ENCODE data around the gene UQCR10.

Gene UQCR10

GRCh38 chr22:29767171-29768051 lies at the start of gene UQCR10:
Gene UQCR10, plus strand, starts transcription at chr22:29767369. Its CDS starts 30 bp downstream, at chr22:29767399.
- DNase-seq = peak; percentile 70

GRCh38 chr22:29717789-29718188 lies 49.4 kb upstream of the UQCR10 start:
- no peak for DNase-seq

GRCh38 chr22:29718949-29719898 lies 47.9 kb upstream of the UQCR10 start:
- no peak for DNase-seq

- no peak for DNase-seq
Measured at GRCh38 chr22:29719899-29720645, 47.1 kb upstream of the UQCR10 start, which contains the start of gene CABP7. Gene CABP7, plus strand, starts transcription at chr22:29720003. Its CDS starts 422 bp downstream, at chr22:29720425.

GRCh38 chr22:29720811-29721323 lies 46.3 kb upstream of the UQCR10 start:
- DNase-seq = no peak

- DNase-seq = no peak
Measured at GRCh38 chr22:29722151-29722550, 45.0 kb upstream of the UQCR10 start.

GRCh38 chr22:29722587-29722986 lies 44.6 kb upstream of the UQCR10 start:
- no peak for DNase-seq

- DNase-seq = no peak
Measured at GRCh38 chr22:29723766-29724165, 43.4 kb upstream of the UQCR10 start.

- DNase-seq = no peak
Measured at GRCh38 chr22:29724843-29725242, 42.3 kb upstream of the UQCR10 start.

- DNase-seq = no peak
Measured at GRCh38 chr22:29726106-29726505, 41.1 kb upstream of the UQCR10 start.

GRCh38 chr22:29726512-29727130 lies 40.5 kb upstream of the UQCR10 start:
- DNase-seq = no peak

- DNase-seq = no peak
Measured at GRCh38 chr22:29727131-29727523, 40.0 kb upstream of the UQCR10 start.

- no peak for DNase-seq
Measured at GRCh38 chr22:29729161-29729560, 38.0 kb upstream of the UQCR10 start.

GRCh38 chr22:29731058-29731850 lies 35.9 kb upstream of the UQCR10 start:
- DNase-seq = no peak

GRCh38 chr22:29732883-29733282 lies 34.3 kb upstream of the UQCR10 start:
- no peak for DNase-seq

GRCh38 chr22:29733362-29734201 lies 33.6 kb upstream of the UQCR10 start:
- DNase-seq = peak; percentile 61

GRCh38 chr22:29734406-29734805 lies 32.8 kb upstream of the UQCR10 start:
- no peak for DNase-seq

GRCh38 chr22:29734838-29735237 lies 32.3 kb upstream of the UQCR10 start:
- no peak for DNase-seq

GRCh38 chr22:29735416-29735815 lies 31.8 kb upstream of the UQCR10 start:
- DNase-seq = no peak

All from DMS79 (cell line).